ENCODE data around the gene NDUFAF2.

DNA sequence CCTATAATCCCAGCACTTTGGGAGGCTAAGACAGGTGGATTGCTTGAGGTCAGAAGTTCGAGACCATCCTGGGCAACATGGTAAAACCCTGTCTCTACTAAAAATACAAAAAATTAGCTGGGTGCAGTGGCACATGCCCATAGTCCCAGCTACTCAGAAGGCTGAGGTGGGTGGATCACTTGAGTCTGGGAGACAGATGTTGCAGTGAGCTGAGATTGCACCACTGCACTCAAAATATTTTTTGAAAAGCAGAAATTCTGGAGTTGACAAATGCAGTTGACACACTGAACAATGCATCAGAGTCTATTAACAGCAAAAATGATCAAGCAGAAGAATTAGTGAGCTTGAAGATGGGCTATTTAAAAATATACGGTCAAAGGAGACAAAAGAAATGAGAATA, 35.5 kb downstream of the NDUFAF2 start:
- TF ChIP-seq POLR2A (IDR thresholded peaks at IDR 0.05; ENCODE audit: low read length) (no peak), GATA1 (IDR thresholded peaks at IDR 0.05; ENCODE audit: low read depth, low read length) (no peak)
